GM21447 (cell line): ENCODE results near the gene SMIM36.
"Not testable (repeated sequence)": the region's sequence is repeated elsewhere in the genome, so short reads cannot be mapped to it uniquely, and the experiment has no call there.

Experiments used
- ATAC-seq: cut with Tn5 transposase; IDR thresholded peaks from one replicate; pipeline ENCODE4 v1.9.1; 2021; ENCODE audit not compliant: unreplicated experiment

The SMIM36 gene

GRCh38 chr17:55436224-55437158, 74.8 kb downstream of the SMIM36 start:
- peak; percentile 6 for ATAC-seq

- ATAC-seq: no peak
Measured at GRCh38 chr17:55435408-55435807, 75.8 kb downstream of the SMIM36 start.

GRCh38 chr17:55434721-55435120, 76.5 kb downstream of the SMIM36 start:
- ATAC-seq: no peak

GRCh38 chr17:55433629-55434422, 77.4 kb downstream of the SMIM36 start:
- ATAC-seq: no peak

GRCh38 chr17:55433029-55433628, 78.1 kb downstream of the SMIM36 start:
- ATAC-seq: no peak

- ATAC-seq: no peak
Measured at GRCh38 chr17:55432358-55433028, 78.8 kb downstream of the SMIM36 start.

- ATAC-seq: not testable (repeated sequence)
Measured at GRCh38 chr17:55431914-55432313, 79.3 kb downstream of the SMIM36 start.

GRCh38 chr17:55430541-55431288, 80.5 kb downstream of the SMIM36 start:
- no peak for ATAC-seq

- peak; percentile 4 for ATAC-seq
Measured at GRCh38 chr17:55427587-55427882, 83.7 kb downstream of the SMIM36 start.

- peak; percentile 38 for ATAC-seq
Measured at GRCh38 chr17:55426851-55427586, 84.2 kb downstream of the SMIM36 start.

GRCh38 chr17:55424893-55425540, 86.2 kb downstream of the SMIM36 start:
- ATAC-seq: no peak

- ATAC-seq: no peak
Measured at GRCh38 chr17:55423535-55423934, 87.7 kb downstream of the SMIM36 start.

- ATAC-seq: not testable (repeated sequence)
Measured at GRCh38 chr17:55422828-55423164, 88.5 kb downstream of the SMIM36 start.

- peak; percentile 20 for ATAC-seq
Measured at GRCh38 chr17:55421179-55421934, 89.9 kb downstream of the SMIM36 start, which contains the start of gene MMD. Gene MMD, minus strand, starts transcription at chr17:55421835. Its CDS starts 140 bp downstream, at chr17:55421695.

GRCh38 chr17:55420776-55421178, 90.5 kb downstream of the SMIM36 start:
- ATAC-seq: no peak

GRCh38 chr17:55420067-55420775, 91.0 kb downstream of the SMIM36 start:
- ATAC-seq: peak; percentile 36

GRCh38 chr17:55418369-55419268, 92.6 kb downstream of the SMIM36 start:
- no peak for ATAC-seq
